ENCODE results near the gene PRR5.
A peak's percentile ranks its signal among the peaks of the same experiment; 100 is the strongest.

PRR5 gene

GRCh38 chr22:44707752-44708151 lies 5.7 kb downstream of the PRR5 start:
- DNase-seq (ENCODE audit: low read depth), result no peak
- H3K4me3 ChIP-seq (ENCODE audit: low read depth, low read length), result no peak overlapping the region

GRCh38 chr22:44709881-44710392 lies 7.9 kb downstream of the PRR5 start:
- H3K4me3 ChIP-seq (ENCODE audit: low read depth, low read length), result no peak overlapping the region
- no peak for DNase-seq (ENCODE audit: low read depth)

- DNase-seq (ENCODE audit: low read depth), result no peak
- H3K4me3 ChIP-seq (ENCODE audit: low read depth, low read length), result no peak overlapping the region
Observed at GRCh38 chr22:44710474-44711240, 8.7 kb downstream of the PRR5 start.

GRCh38 chr22:44711241-44711560 lies 9.2 kb downstream of the PRR5 start:
- no peak for DNase-seq (ENCODE audit: low read depth)
- H3K4me3 ChIP-seq (ENCODE audit: low read depth, low read length), result no peak overlapping the region

GRCh38 chr22:44711690-44712555 lies 9.9 kb downstream of the PRR5 start:
- DNase-seq (ENCODE audit: low read depth), result no peak
- H3K4me3 ChIP-seq (ENCODE audit: low read depth, low read length), result no peak overlapping the region

GRCh38 chr22:44712962-44713361 lies 11.0 kb downstream of the PRR5 start:
- H3K4me3 ChIP-seq (ENCODE audit: low read depth, low read length), result no peak overlapping the region
- DNase-seq (ENCODE audit: low read depth), result no peak

- no peak overlapping the region for H3K4me3 ChIP-seq (ENCODE audit: low read depth, low read length)
- no peak for DNase-seq (ENCODE audit: low read depth)
Observed at GRCh38 chr22:44714703-44715350, 12.8 kb downstream of the PRR5 start.

GRCh38 chr22:44718418-44718817 lies 16.4 kb downstream of the PRR5 start:
- DNase-seq (ENCODE audit: low read depth), result no peak
- H3K4me3 ChIP-seq (ENCODE audit: low read depth, low read length), result no peak overlapping the region

- H3K4me3 ChIP-seq (ENCODE audit: low read depth, low read length), result no peak overlapping the region
- no peak for DNase-seq (ENCODE audit: low read depth)
Observed at GRCh38 chr22:44719586-44720368, 17.8 kb downstream of the PRR5 start.

- no peak for DNase-seq (ENCODE audit: low read depth)
- H3K4me3 ChIP-seq (ENCODE audit: low read depth, low read length), result no peak overlapping the region
Observed at GRCh38 chr22:44721213-44721612, 19.2 kb downstream of the PRR5 start.

GRCh38 chr22:44722611-44723010 lies 20.6 kb downstream of the PRR5 start:
- H3K4me3 ChIP-seq (ENCODE audit: low read depth, low read length), result no peak overlapping the region
- no peak for DNase-seq (ENCODE audit: low read depth)

GRCh38 chr22:44723801-44724200 lies 21.8 kb downstream of the PRR5 start:
- no peak overlapping the region for H3K4me3 ChIP-seq (ENCODE audit: low read depth, low read length)
- DNase-seq (ENCODE audit: low read depth), result no peak

- DNase-seq (ENCODE audit: low read depth), result no peak
- H3K4me3 ChIP-seq (ENCODE audit: low read depth, low read length), result no peak overlapping the region
Observed at GRCh38 chr22:44724416-44724815, 22.4 kb downstream of the PRR5 start.

GRCh38 chr22:44724859-44725258 lies 22.9 kb downstream of the PRR5 start:
- no peak for DNase-seq (ENCODE audit: low read depth)
- H3K4me3 ChIP-seq (ENCODE audit: low read depth, low read length), result no peak overlapping the region

GRCh38 chr22:44726439-44726838 lies 24.4 kb downstream of the PRR5 start:
- DNase-seq (ENCODE audit: low read depth), result no peak
- no peak overlapping the region for H3K4me3 ChIP-seq (ENCODE audit: low read depth, low read length)

- H3K4me3 ChIP-seq (ENCODE audit: low read depth, low read length), result no peak overlapping the region
- no peak for DNase-seq (ENCODE audit: low read depth)
Observed at GRCh38 chr22:44727148-44727547, 25.1 kb downstream of the PRR5 start.

- DNase-seq (ENCODE audit: low read depth), result no peak
- no peak overlapping the region for H3K4me3 ChIP-seq (ENCODE audit: low read depth, low read length)
Observed at GRCh38 chr22:44727709-44728108, 25.7 kb downstream of the PRR5 start.

- H3K4me3 ChIP-seq (ENCODE audit: low read depth, low read length), result no peak overlapping the region
- no peak for DNase-seq (ENCODE audit: low read depth)
Observed at GRCh38 chr22:44728761-44729324, 26.8 kb downstream of the PRR5 start.

GRCh38 chr22:44729391-44730021 lies 27.5 kb downstream of the PRR5 start:
- no peak overlapping the region for H3K4me3 ChIP-seq (ENCODE audit: low read depth, low read length)
- DNase-seq (ENCODE audit: low read depth), result peak; percentile 18
